OCI-LY3 (cell line): ENCODE measurements around the gene PLPP7.

Source experiments
- H2AFZ ChIP-seq: fragments of 200-600, 300-600 bp; shearing (Covaris generic); 2 replicates; pipeline ENCODE4 v1.6.0; 2014; ENCODE audit warnings: antibody characterized with exemption, low read depth, low read length
- H3K27ac ChIP-seq: fragments of 200-600, 300-600 bp; sonication (generic); 2 replicates; pipeline ENCODE4 v1.5.1; 2014; ENCODE audit warnings: mild to moderate bottlenecking, low read length, moderate library complexity, mixed read lengths
- H3K27me3 ChIP-seq: fragments of 200-600, 300-600 bp; sonication (generic); 2 replicates; pipeline ENCODE4 v1.6.1; 2014; ENCODE audit warnings: low read depth, low read length, mixed read lengths
- H3K36me3 ChIP-seq: fragments of 200-600, 300-600 bp; sonication (generic); replicated peaks from 2 replicates; pipeline ENCODE3; 2014; ENCODE audit warnings: low read depth, low read length, mixed read lengths
- H3K4me1 ChIP-seq: fragments of 300-600, 200-600 bp; sonication (generic); 2 replicates; pipeline ENCODE4 v1.6.1; 2014; ENCODE audit warnings: low read length, mixed read lengths
- H3K4me2 ChIP-seq: fragments of 200-600, 300-600 bp; sonication (generic); 2 replicates; pipeline ENCODE4 v1.6.1; 2014; ENCODE audit warnings: low read length, mixed read lengths
- H3K4me3 ChIP-seq: fragments of 300-600, 200-600 bp; sonication (generic); 2 replicates; pipeline ENCODE4 v1.5.1; 2014; ENCODE audit warnings: antibody characterized with exemption, mild to moderate bottlenecking, low read length, moderate library complexity
- H3K79me2 ChIP-seq: fragments of 300-600, 200-600 bp; shearing (Covaris generic); 2 replicates; pipeline ENCODE4 v1.6.1; 2014; ENCODE audit warnings: mild to moderate bottlenecking, low read length, mixed read lengths
- H3K9ac ChIP-seq: fragments of 300-600, 200-600 bp; shearing (Covaris generic); 2 replicates; pipeline ENCODE4 v1.6.0; 2014; ENCODE audit warnings: mild to moderate bottlenecking, low read length, moderate library complexity
- H3K9me3 ChIP-seq: fragments of 200-600, 300-600 bp; shearing (Covaris generic); 2 replicates; pipeline ENCODE4 v1.6.1; 2014; ENCODE audit warnings: low read length, mixed read lengths; ENCODE audit not compliant: insufficient read depth
- H4K20me1 ChIP-seq: fragments of 200-600, 300-600 bp; sonication (generic); 2 replicates; pipeline ENCODE4 v1.6.1; 2016; ENCODE audit warnings: low read length, mixed read lengths; ENCODE audit not compliant: insufficient read depth
- EZH2phosphoT487 ChIP-seq: fragments of 200-600 bp; shearing (Covaris generic); IDR thresholded peaks from 2 replicates; pipeline ENCODE4 v1.6.1; 2018; ENCODE audit warnings: antibody characterized with exemption, mixed run types, low read depth
- TF ChIP-seq, protein P1 (sequence below): fragments of 200-600, 300-600 bp; sonication (generic); IDR thresholded peaks from 2 replicates; pipeline ENCODE4 v1.5.1; 2014; ENCODE audit warnings: antibody characterized with exemption, low read length, low read depth

PLPP7 gene

DNA sequence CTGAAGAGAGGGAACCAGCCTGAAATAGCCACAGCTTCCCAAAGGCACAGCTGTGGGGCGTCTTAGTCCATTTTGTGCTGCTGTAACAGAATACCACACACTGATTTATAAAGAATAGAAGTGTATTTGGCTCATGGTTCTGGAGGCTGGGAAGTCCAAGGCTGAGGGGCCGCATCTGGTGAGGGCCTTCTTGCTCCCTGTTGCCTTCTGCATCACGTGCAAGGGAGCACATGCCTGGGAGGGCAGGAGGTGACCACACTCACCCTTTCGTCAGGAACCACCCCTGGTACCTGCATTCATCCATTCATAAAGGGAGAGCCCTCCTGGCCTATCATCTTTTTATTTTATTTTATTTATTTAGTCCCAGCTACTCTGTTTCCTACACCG, 10.4 kb downstream of the PLPP7 start:
- Histone ChIP-seq H3K27ac (no peak overlapping the region), H3K36me3 (no peaks in the 10 kb centered on the region), H3K4me3 (no peak overlapping the region), H4K20me1 (no peaks in the 10 kb centered on the region), H3K4me1 (no peaks in the 10 kb centered on the region), H3K27me3 (no peaks in the 10 kb centered on the region), H3K4me2 (no peak overlapping the region), H2AFZ (no peak overlapping the region), H3K9me3 (no peaks in the 10 kb centered on the region), H3K9ac (no peak overlapping the region), H3K79me2 (no peaks in the 10 kb centered on the region)
- TF ChIP-seq EZH2phosphoT487 = no peak
- TF ChIP-seq, protein P1, sequence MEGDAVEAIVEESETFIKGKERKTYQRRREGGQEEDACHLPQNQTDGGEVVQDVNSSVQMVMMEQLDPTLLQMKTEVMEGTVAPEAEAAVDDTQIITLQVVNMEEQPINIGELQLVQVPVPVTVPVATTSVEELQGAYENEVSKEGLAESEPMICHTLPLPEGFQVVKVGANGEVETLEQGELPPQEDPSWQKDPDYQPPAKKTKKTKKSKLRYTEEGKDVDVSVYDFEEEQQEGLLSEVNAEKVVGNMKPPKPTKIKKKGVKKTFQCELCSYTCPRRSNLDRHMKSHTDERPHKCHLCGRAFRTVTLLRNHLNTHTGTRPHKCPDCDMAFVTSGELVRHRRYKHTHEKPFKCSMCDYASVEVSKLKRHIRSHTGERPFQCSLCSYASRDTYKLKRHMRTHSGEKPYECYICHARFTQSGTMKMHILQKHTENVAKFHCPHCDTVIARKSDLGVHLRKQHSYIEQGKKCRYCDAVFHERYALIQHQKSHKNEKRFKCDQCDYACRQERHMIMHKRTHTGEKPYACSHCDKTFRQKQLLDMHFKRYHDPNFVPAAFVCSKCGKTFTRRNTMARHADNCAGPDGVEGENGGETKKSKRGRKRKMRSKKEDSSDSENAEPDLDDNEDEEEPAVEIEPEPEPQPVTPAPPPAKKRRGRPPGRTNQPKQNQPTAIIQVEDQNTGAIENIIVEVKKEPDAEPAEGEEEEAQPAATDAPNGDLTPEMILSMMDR = no peak

DNA sequence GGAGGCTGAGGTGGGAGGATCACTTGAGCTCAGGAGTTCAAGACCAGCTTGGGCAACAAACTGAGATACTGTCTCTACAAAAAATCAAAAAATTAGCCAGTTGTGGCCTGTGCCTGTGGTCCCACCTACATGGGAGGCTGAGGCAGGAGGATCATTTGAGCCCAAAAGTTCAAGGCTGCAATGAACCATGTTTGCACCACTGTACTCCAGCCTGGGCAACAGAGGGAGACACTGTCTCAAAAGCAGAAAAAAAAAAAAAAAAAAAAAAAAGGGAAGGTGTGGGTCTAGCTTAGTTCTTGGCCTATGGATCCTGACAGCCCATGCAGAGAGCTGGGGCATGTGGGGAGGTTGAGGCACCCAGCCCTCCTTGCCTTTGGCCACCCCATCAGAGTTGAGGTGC, 10.9 kb downstream of the PLPP7 start:
- H3K4me2 ChIP-seq = no peak overlapping the region
- H2AFZ ChIP-seq = no peak overlapping the region
- H4K20me1 ChIP-seq = no peaks in the 10 kb centered on the region
- H3K27me3 ChIP-seq = no peaks in the 10 kb centered on the region
- H3K9ac ChIP-seq = no peak overlapping the region
- no peak overlapping the region for H3K27ac ChIP-seq
- H3K4me1 ChIP-seq = no peaks in the 10 kb centered on the region
- TF ChIP-seq EZH2phosphoT487 = no peak
- TF ChIP-seq, protein P1 = no peak
- no peaks in the 10 kb centered on the region for H3K9me3 ChIP-seq
- H3K79me2 ChIP-seq = no peaks in the 10 kb centered on the region
- H3K4me3 ChIP-seq = no peak overlapping the region
- H3K36me3 ChIP-seq = no peaks in the 10 kb centered on the region

DNA sequence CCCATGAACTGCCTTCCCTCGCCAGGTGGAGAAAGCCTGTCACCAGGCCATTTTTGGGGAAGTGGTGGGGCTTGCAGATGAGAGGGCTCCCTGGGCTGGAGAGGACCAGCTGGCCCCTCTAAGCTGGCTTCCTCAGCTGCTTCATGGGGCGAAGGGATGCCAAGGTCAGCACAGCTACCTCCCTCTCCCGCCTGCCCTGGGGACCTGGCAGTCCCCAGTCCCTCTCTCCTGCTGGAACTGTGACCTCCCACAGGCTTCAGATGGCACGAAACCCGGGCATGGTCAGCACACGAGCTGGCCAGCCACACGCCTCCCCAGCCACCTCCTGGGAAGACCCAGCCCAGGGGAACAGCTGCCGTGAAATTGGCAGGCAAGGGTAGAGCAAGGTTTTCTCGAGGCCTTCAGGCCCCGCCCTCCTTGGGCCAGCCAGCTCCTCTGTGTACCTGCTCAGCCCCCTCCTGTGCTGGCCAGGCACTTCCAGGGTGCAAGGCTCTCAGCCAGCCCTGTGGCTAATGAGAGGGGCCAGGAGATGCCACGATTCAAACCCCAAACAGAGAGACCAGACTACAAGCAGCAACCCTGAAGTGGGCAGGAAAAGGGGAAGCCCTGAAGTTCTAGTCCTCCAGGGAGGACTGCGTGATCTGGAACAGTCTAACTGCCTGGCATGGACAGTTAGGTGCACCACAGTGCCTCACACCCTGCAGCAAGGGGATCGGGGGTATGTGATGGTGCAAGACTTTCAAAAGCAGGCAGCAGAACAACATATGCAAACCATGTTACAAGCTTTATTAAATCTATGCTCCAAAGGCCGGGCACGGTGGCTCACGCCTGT, 12.9 kb downstream of the PLPP7 start:
- Histone ChIP-seq H3K36me3 (no peaks in the 10 kb centered on the region), H3K27ac (no peak overlapping the region), H2AFZ (no peak overlapping the region), H3K4me3 (no peak overlapping the region), H3K9me3 (no peaks in the 10 kb centered on the region), H3K4me2 (no peak overlapping the region), H3K9ac (no peak overlapping the region), H3K79me2 (no peaks in the 10 kb centered on the region), H3K4me1 (no peaks in the 10 kb centered on the region), H3K27me3 (no peaks in the 10 kb centered on the region), H4K20me1 (no peaks in the 10 kb centered on the region)
- TF ChIP-seq, protein P1 = no peak
- no peak for TF ChIP-seq EZH2phosphoT487

DNA sequence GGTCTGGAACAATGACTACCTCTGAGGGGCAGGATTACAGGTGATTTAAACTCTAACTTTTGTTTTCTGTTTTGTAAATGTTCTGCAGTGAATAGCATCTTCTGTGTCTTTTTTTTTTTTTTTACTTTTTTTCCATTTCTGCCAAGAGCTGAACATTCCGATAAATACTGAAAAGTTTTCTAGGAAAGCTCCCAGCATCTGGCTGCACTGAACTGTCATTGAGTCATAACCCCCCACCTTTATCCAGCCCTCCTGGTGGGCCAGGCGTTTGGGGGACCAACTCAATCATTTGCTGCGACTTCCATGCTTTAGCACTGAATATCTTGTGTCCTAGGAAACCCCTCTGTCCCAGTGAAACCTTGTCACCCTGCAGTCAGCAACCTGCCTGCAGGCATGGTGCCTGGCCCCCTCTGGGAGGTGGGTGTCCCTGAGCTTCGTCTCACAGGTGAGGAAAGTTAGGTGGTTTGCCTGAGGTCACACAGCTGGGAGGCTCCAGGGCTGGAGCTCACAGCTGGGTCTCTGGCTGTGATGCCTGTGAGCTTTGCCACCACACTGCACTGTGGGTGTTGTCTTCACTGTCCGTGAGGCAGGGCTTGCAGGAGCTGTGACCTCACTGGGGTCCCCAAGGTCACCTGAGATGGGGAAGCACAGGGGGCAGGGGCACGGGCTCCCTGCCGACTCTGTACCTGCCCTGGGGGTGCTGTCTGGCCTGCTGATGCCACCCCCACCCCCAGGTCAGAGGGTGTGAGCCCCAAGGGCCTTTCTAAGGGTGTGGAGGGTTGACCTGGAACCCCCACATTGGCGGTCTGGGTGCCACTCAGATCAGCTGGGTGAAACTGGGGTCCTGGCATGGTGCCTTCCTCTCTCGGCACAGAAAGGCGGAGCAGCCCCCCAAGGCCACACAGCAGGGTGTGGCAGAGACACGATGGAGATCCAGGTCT, 14.1 kb downstream of the PLPP7 start:
- H2AFZ ChIP-seq = no peak overlapping the region
- no peak overlapping the region for H3K9ac ChIP-seq
- no peaks in the 10 kb centered on the region for H3K79me2 ChIP-seq
- H3K4me3 ChIP-seq = no peak overlapping the region
- no peaks in the 10 kb centered on the region for H3K9me3 ChIP-seq
- TF ChIP-seq, protein P1 = no peak
- TF ChIP-seq EZH2phosphoT487 = no peak
- H4K20me1 ChIP-seq = no peaks in the 10 kb centered on the region
- no peak overlapping the region for H3K4me2 ChIP-seq
- no peaks in the 10 kb centered on the region for H3K4me1 ChIP-seq
- H3K36me3 ChIP-seq = no peaks in the 10 kb centered on the region
- H3K27ac ChIP-seq = no peak overlapping the region
- H3K27me3 ChIP-seq = no peaks in the 10 kb centered on the region
